ENCODE results near the gene PRICKLE2. TPM values are rescaled to one million over a fixed set of nuclear protein-coding genes. Genes with fewer than 3 reads are reported as not detected.

The PRICKLE2 gene
- total RNA-seq, 4 donors from 2014 or later: 54.3 to 98.6 (median 62.5) TPM

DNA sequence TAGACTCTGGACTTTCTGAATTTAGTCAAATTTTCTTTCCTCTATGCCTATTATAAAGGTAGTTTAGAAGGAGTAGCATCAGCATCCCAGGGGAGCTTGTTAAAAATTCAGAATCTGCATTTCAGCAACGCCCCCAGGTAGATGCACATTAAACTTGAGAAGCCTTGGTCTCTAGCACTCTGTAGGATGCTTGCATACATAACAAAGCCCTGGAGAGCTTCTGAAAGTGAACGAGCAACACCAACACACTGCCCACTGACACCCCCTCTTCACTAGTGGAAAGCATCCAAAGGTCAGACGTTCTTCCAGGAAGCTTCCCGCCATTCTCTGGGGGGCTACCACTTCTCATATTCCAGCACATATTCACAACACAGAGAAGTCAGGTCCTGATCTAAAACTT, 6.5 kb downstream of the PRICKLE2 start:
- TF ChIP-seq, protein P1, sequence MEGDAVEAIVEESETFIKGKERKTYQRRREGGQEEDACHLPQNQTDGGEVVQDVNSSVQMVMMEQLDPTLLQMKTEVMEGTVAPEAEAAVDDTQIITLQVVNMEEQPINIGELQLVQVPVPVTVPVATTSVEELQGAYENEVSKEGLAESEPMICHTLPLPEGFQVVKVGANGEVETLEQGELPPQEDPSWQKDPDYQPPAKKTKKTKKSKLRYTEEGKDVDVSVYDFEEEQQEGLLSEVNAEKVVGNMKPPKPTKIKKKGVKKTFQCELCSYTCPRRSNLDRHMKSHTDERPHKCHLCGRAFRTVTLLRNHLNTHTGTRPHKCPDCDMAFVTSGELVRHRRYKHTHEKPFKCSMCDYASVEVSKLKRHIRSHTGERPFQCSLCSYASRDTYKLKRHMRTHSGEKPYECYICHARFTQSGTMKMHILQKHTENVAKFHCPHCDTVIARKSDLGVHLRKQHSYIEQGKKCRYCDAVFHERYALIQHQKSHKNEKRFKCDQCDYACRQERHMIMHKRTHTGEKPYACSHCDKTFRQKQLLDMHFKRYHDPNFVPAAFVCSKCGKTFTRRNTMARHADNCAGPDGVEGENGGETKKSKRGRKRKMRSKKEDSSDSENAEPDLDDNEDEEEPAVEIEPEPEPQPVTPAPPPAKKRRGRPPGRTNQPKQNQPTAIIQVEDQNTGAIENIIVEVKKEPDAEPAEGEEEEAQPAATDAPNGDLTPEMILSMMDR (IDR thresholded peaks at IDR 0.05; ENCODE audit: low read depth): no peak

DNA sequence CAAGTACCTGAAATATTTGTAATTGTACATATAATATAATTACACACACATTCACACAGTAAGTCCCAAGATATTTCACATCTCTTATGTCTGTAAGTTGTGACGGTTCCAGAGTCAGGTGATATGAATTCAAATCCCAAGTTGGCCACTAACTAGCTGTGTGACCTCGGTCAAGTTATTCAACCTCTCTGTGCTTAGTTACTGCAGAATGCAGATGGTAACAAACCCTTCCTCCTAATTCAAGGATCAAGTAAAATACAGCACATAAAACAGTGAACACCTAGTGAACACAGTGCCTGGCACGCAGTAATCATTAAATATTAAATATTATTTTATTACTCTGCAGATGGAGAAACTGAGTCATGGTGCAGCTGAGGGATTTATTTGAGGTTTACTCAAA, 6.9 kb downstream of the PRICKLE2 start:
- TF ChIP-seq, protein P1 (IDR thresholded peaks at IDR 0.05; ENCODE audit: low read depth): no peak

DNA sequence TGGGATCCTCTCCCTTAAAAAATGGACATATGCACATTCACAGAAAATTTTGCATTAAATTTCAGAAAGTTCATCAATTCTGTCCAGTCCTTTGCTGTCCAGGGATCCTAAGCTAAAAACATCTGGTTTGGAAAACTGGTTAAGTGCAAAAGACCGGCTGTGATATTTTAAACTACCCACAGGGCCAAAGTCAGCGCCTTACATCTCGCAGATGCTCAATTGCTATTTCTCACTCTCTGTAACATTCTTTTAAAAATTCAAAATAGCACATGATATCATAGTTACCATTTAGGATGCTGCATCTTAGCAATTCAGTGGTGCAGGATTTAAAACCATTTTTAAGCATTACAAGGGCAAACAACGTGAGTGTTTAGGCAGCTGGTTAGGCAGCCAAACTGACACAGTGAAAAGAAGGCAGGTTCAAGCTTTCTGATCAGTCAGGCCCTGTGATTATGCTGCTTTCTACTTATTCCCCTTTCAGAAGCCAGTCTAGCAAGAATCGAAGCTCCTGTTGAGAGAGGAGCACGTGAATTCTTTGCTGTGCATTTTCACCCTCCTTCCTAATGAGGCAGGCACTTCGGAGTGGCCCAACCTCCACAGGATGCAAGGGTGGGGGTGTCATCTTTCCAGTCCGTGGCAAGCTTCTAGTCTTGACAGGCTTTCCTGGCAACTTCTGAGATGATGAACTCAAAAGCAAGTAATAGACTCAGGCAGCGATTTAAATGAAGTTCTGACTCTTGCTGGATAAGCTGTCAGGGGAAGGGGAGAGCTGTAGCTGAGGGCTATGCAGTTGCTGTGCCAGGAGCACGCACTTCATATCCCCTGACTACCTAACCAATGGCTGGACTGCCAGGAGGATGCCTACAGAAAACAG, 8.8 kb downstream of the PRICKLE2 start:
- TF ChIP-seq, protein P1 (IDR thresholded peaks at IDR 0.05; ENCODE audit: low read depth): no peak

DNA sequence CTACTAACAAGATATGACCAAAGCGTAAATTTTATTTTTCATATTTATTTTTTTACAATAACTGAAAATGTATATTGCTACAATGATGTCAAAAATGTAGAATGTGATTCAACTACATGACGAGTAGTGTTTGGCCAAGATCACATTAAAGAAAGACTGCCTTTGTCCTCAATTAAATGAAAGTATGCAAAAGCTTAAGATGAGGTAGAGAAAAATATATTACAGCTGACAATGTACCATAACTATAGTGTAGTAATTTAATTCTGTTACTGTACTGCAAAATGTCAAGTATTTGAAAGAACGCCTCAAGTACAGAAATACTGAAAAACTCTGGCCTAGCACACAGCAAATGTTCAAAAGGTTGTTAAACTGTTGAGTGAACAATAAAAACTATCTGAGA, 9.7 kb downstream of the PRICKLE2 start:
- TF ChIP-seq, protein P1 (IDR thresholded peaks at IDR 0.05; ENCODE audit: low read depth): no peak

DNA sequence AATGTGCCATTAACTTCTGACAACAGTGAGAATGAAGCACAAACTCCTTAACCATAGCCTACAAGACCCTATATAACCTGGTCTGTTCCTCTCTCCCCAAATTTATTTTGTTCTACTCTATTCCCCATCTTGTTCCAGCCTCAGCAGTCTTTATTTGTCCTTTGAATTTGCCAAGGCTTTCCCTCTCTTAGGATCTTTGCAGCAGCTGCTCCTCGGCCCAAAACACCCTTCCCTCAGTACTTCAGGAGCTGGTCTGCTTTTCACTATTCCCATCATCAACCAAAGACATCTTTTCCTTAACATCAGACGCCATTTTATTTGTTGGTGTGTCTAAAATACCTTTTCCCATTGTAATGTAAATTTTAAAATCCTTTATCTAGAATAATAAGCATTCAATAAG, 10.2 kb downstream of the PRICKLE2 start:
- TF ChIP-seq, protein P1 (IDR thresholded peaks at IDR 0.05; ENCODE audit: low read depth): no peak

DNA sequence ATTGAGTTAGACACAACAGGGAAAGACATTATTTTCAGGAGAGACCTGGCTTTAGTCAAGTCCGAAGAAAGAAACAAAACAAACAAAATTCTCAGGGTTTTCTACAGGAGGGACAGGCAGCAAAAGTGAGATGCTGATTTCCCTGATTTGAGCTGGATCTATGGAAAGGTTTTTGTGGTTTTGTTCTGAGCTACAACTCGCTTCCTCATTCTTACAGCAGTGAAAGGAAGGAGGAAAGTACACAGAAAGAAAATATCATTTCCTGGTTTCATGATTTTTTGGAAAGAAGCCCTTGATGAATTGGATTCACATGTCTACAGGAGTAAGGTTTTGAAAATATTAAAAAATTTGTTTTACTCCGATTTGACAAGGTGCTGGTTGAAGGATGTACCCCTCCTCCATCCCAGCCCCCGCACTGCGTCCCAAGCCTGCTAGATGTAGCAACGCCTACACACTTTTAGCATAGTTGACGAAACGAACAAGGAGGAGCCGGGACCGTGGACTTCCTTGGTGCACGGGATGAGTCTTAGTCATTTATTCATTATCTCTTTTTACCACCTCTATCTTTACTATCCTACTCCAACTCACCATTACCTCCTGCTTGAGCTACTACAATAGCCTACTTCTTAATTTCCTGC, 10.8 kb downstream of the PRICKLE2 start:
- TF ChIP-seq, protein P1 (IDR thresholded peaks at IDR 0.05; ENCODE audit: low read depth): no peak

DNA sequence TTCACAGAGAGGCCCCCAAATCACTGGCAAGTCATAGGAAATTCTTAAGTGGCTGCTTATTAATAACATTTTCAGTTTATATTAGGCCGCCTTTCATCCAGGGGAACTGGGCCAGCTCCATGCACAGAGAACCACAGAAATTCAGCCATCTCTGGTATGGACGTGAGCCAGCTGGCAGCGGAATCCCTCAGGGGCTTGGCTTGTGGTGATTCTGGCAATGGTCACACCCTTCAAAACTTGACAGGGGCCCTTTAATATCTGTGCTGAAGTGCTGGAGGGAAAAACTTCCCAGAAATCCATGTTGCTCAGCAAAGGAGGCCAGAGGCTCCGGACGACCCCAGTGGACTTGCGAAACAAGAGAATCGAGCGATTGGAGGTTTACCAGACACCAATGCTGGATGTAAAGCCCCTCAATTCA, 11.3 kb downstream of the PRICKLE2 start:
- TF ChIP-seq, protein P1 (IDR thresholded peaks at IDR 0.05; ENCODE audit: low read depth): no peak

Measured in subcutaneous adipose tissue (tissue), 4 donors.